SU-DHL-6 (cell line): ENCODE measurements around the gene PHF24.
A peak's percentile ranks its signal among the peaks of the same experiment; 100 is the strongest.

Experiments
- H2AFZ ChIP-seq: fragments of 200-600 bp; sonication (generic); 2 replicates; pipeline ENCODE4 v1.6.1; 2014; ENCODE audit warnings: low read depth, mild to moderate bottlenecking, moderate library complexity, mixed read lengths, antibody characterized with exemption, low read length; ENCODE audit not compliant: severe bottlenecking
- H3F3A ChIP-seq: fragments of 200-600 bp; shearing (Covaris generic); 2 replicates; pipeline ENCODE4 v1.6.0; 2016; ENCODE audit warnings: antibody characterized with exemption, mild to moderate bottlenecking; ENCODE audit not compliant: insufficient read depth
- H3K27ac ChIP-seq: fragments of 200-600 bp; sonication (generic); 2 replicates; pipeline ENCODE4 v1.5.1; 2016; ENCODE audit warnings: low read depth, mild to moderate bottlenecking, low read length, moderate library complexity, mixed read lengths
- H3K27me3 ChIP-seq: fragments of 200-600 bp; sonication (generic), shearing (Covaris generic); 2 replicates; pipeline ENCODE4 v1.6.0; 2014; ENCODE audit warnings: mild to moderate bottlenecking, low read length
- H3K36me3 ChIP-seq: fragments of 200-600 bp; sonication (generic); 2 replicates; pipeline ENCODE4 v1.6.1; 2014; ENCODE audit warnings: mild to moderate bottlenecking, low read length, mixed read lengths
- H3K4me2 ChIP-seq: fragments of 300-600, 200-600 bp; shearing (Covaris generic), sonication (generic); 2 replicates; pipeline ENCODE4 v1.6.0; 2014; ENCODE audit warnings: low read length, low read depth, mild to moderate bottlenecking; ENCODE audit not compliant: poor library complexity, severe bottlenecking
- H3K4me3 ChIP-seq: fragments of 200-600 bp; sonication (generic); 2 replicates; pipeline ENCODE4 v1.5.1; 2014; ENCODE audit warnings: antibody characterized with exemption, low read length, mild to moderate bottlenecking, mixed read lengths; ENCODE audit not compliant: insufficient read depth, poor library complexity, severe bottlenecking
- H3K79me2 ChIP-seq: fragments of 200-600 bp; sonication (generic); 2 replicates; pipeline ENCODE4 v1.6.1; 2014; ENCODE audit warnings: mild to moderate bottlenecking, low read length, moderate library complexity; ENCODE audit not compliant: insufficient read depth
- H3K9ac ChIP-seq: fragments of 200-600 bp; sonication (generic); 2 replicates; pipeline ENCODE4 v1.7.0; 2014; ENCODE audit warnings: mild to moderate bottlenecking, low read length
- H3K9me2 ChIP-seq: fragments of 200-600 bp; sonication (generic); replicated peaks from 2 replicates; pipeline ENCODE4 v1.6.1; 2014; ENCODE audit warnings: low read length; ENCODE audit not compliant: insufficient read depth
- H3K9me3 ChIP-seq: fragments of 200-600 bp; sonication (generic); 2 replicates; pipeline ENCODE4 v1.6.1; 2014; ENCODE audit warnings: low read length, mixed read lengths; ENCODE audit not compliant: insufficient read depth
- H4K20me1 ChIP-seq: fragments of 200-600 bp; sonication (generic); 2 replicates; pipeline ENCODE4 v1.6.1; 2014; ENCODE audit warnings: low read depth, mild to moderate bottlenecking, antibody characterized with exemption, low read length, moderate library complexity, mixed read lengths
- EZH2phosphoT487 ChIP-seq: fragments of 200-600 bp; sonication (generic), shearing (Covaris generic); conservative IDR thresholded peaks from 2 replicates; pipeline ENCODE4 v1.6.1; 2018; ENCODE audit warnings: mild to moderate bottlenecking, antibody characterized with exemption, low read length, moderate library complexity, mixed read lengths
- TF ChIP-seq, protein P1 (sequence below): fragments of 200-600 bp; sonication (generic); IDR thresholded peaks from one replicate; pipeline ENCODE4 v1.5.1; 2017; ENCODE audit warnings: antibody characterized with exemption, mild to moderate bottlenecking, low read length, moderate library complexity; ENCODE audit not compliant: insufficient read depth, poor library complexity, severe bottlenecking

Gene PHF24

GRCh38 chr9:34956648-34957047, 1.4 kb upstream of the PHF24 start:
- Histone ChIP-seq H3K9ac (no peak overlapping the region), H2AFZ (no peak overlapping the region), H3F3A (no peaks in the 10 kb centered on the region), H3K79me2 (no peaks in the 10 kb centered on the region), H3K27me3 (no peaks in the 10 kb centered on the region), H3K9me3 (no peaks in the 10 kb centered on the region), H3K4me2 (no peak overlapping the region), H4K20me1 (no peaks in the 10 kb centered on the region), H3K27ac (no peak overlapping the region), H3K9me2 (no peaks in the 10 kb centered on the region), H3K4me3 (no peak overlapping the region), H3K36me3 (no peaks in the 10 kb centered on the region)
- TF ChIP-seq, protein P1, sequence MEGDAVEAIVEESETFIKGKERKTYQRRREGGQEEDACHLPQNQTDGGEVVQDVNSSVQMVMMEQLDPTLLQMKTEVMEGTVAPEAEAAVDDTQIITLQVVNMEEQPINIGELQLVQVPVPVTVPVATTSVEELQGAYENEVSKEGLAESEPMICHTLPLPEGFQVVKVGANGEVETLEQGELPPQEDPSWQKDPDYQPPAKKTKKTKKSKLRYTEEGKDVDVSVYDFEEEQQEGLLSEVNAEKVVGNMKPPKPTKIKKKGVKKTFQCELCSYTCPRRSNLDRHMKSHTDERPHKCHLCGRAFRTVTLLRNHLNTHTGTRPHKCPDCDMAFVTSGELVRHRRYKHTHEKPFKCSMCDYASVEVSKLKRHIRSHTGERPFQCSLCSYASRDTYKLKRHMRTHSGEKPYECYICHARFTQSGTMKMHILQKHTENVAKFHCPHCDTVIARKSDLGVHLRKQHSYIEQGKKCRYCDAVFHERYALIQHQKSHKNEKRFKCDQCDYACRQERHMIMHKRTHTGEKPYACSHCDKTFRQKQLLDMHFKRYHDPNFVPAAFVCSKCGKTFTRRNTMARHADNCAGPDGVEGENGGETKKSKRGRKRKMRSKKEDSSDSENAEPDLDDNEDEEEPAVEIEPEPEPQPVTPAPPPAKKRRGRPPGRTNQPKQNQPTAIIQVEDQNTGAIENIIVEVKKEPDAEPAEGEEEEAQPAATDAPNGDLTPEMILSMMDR, result no peak
- TF ChIP-seq EZH2phosphoT487, result no peak

DNA sequence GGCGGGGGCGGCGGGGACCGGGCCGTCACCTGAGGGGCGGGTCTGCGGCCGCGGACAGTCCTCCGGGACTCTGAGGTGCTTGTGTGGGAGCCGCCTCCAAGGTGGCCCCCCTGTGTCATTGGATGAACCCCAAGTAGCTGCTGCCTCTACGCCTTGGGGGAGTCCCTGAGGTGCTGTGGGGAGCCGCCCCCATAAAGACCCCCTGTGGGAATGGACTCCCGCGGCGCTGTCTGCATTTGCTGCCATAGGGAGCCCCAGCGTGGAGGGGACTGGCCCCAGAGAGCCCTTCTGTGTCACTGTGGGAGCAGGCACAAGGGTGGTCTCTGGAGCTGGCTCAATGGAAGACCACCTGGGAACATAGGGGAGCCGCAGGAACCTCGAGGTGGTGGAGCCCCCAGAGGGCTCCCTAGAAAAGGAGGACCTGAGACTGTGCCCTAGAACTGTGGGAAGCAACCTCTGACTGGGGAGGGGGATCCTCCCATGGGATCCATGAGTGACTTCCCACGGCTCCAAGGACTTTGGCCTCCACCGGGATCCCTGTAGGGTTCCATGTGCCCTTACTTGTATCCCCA, 412 bp downstream of the PHF24 start:
- Histone ChIP-seq H3K79me2 (no peaks in the 10 kb centered on the region), H3K9me2 (no peaks in the 10 kb centered on the region), H3K4me3 (no peak overlapping the region), H3K36me3 (no peaks in the 10 kb centered on the region), H3K27me3 (no peaks in the 10 kb centered on the region), H4K20me1 (no peaks in the 10 kb centered on the region), H2AFZ (no peak overlapping the region), H3K9ac (no peak overlapping the region), H3K27ac (no peak overlapping the region), H3K4me2 (peak overlapping the region; percentile 26), H3K9me3 (no peaks in the 10 kb centered on the region), H3F3A (no peaks in the 10 kb centered on the region)
- no peak for TF ChIP-seq EZH2phosphoT487
- TF ChIP-seq, protein P1, result no peak

GRCh38 chr9:34959461-34959860, 1.4 kb downstream of the PHF24 start:
- Histone ChIP-seq H3K9me2 (no peaks in the 10 kb centered on the region), H3K9ac (no peak overlapping the region), H3F3A (no peaks in the 10 kb centered on the region), H3K27me3 (no peaks in the 10 kb centered on the region), H3K79me2 (no peaks in the 10 kb centered on the region), H3K36me3 (no peaks in the 10 kb centered on the region), H2AFZ (no peak overlapping the region), H3K9me3 (no peaks in the 10 kb centered on the region), H4K20me1 (no peaks in the 10 kb centered on the region), H3K4me3 (no peak overlapping the region), H3K27ac (no peak overlapping the region), H3K4me2 (no peak overlapping the region)
- no peak for TF ChIP-seq EZH2phosphoT487
- TF ChIP-seq, protein P1, result no peak
